NB4 (cell line): Measurements from ENCODE around the gene TMEM132E.

Experiments used
- DNase-seq: peaks from one replicate; pipeline ENCODE4 v3.0.0; 2010; ENCODE audit warnings: low read depth
- H3K4me3 ChIP-seq: one replicate; pipeline ENCODE4 v1.5.1; 2011; ENCODE audit warnings: mild to moderate bottlenecking, low read depth, low read length, moderate library complexity
- CTCF ChIP-seq: IDR thresholded peaks from one replicate; pipeline ENCODE4 v1.5.1; 2012; ENCODE audit warnings: low read depth, low read length
- MAX ChIP-seq: IDR thresholded peaks from 2 replicates; pipeline ENCODE4 v1.6.1; 2011; ENCODE audit warnings: low read depth, low read length
- MYC ChIP-seq: IDR thresholded peaks from 2 replicates; pipeline ENCODE4 v1.6.1; 2011; ENCODE audit warnings: low read depth, low read length
- POLR2A ChIP-seq: IDR thresholded peaks from 2 replicates; pipeline ENCODE4 v1.6.1; 2011; ENCODE audit warnings: mild to moderate bottlenecking; ENCODE audit not compliant: insufficient read length; ENCODE audit errors: extremely low read depth

The TMEM132E gene, protein sequence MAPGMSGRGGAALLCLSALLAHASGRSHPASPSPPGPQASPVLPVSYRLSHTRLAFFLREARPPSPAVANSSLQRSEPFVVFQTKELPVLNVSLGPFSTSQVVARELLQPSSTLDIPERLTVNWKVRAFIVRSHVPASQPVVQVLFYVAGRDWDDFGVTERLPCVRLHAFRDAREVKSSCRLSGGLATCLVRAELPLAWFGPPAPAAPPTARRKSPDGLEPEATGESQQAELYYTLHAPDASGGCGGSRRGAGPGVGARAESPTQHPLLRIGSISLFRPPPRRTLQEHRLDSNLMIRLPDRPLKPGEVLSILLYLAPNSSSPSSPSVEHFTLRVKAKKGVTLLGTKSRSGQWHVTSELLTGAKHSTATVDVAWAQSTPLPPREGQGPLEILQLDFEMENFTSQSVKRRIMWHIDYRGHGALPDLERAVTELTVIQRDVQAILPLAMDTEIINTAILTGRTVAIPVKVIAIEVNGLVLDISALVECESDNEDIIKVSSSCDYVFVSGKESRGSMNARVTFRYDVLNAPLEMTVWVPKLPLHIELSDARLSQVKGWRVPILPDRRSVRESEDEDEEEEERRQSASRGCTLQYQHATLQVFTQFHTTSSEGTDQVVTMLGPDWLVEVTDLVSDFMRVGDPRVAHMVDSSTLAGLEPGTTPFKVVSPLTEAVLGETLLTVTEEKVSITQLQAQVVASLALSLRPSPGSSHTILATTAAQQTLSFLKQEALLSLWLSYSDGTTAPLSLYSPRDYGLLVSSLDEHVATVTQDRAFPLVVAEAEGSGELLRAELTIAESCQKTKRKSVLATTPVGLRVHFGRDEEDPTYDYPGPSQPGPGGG (N-terminal part only)

GRCh38 chr17:34579017-34579946 lies at the start of gene TMEM132E:
Gene TMEM132E, plus strand, starts transcription at chr17:34579582. Its CDS starts 1,495 bp downstream, at chr17:34581077.
- no peak for DNase-seq
- no peak within 1 kb of the TSS for H3K4me3 ChIP-seq
- TF ChIP-seq CTCF (no peak), MYC (no peak), MAX (no peak), POLR2A (no peak)

DNA sequence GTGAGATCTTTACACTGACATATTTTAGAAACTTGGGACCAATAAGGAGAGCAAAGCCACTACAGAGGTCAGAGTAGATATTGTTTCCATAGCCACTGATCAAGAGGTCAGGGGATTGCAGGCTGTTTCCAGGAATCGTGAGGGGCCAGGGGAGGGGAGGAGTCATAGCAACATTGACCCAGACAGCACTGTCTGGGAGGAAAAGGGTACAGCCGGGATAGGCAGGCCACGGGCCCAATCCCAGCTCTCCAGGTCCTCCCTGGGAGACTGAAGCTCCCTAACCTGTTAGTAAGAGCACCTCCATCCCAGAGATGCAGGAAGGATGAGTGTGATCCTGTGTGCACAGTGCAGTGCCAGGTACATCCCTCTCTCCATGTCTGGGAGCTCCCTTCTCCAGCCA lies 48.5 kb upstream of the TMEM132E start:
- DNase-seq, result no peak
- H3K4me3 ChIP-seq, result no peak overlapping the region
- no peak for TF ChIP-seq POLR2A
- TF ChIP-seq CTCF, result no peak
- no peak for TF ChIP-seq MAX
- no peak for TF ChIP-seq MYC

DNA sequence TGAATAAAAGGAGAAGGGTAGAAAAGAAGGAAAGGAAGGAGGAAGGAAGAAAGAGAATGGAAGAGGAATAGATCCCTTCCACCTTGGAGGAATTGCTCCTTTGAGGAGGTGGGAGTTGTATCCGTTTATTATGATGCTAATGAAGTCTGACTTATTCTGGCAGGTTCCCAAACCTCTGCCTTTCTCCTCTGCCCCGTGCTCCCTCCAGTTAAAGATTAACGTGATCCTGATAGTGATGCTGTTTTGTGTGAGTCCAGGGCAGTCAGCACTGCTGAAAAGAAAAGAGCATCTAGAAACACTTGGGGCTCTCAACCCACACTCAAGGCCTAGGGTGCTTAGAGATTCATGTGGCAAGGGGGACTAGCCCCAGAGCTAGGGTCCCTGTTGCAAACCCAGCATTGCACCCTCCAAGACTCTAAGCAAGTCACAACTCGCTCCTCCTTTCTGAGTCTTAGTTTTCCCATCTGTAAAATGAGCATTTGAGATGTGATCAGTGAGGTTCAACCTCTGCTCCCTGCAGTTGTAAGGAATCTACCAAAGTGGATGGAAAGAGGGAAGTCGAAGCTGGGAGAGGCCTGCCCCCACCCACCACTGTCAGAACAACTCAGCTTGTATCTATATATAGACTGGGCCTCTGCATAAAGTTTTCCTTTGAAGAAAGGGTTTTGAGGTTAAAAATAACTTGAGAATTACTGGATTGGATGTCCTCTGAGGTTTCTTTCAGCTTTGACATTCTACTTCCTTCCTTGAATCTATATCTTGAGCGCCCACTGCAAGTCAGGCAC lies 46.9 kb upstream of the TMEM132E start:
- TF ChIP-seq POLR2A (no peak), CTCF (no peak), MAX (no peak), MYC (no peak)
- no peak overlapping the region for H3K4me3 ChIP-seq
- DNase-seq, result no peak

GRCh38 chr17:34533806-34534527 lies 45.4 kb upstream of the TMEM132E start:
- H3K4me3 ChIP-seq, result no peak overlapping the region
- no peak for DNase-seq
- TF ChIP-seq MYC (no peak), MAX (no peak), CTCF (no peak), POLR2A (no peak)
